Measurements from ENCODE around the gene SMCO4. TPM values are rescaled to one million over a fixed set of nuclear protein-coding genes. Genes with fewer than 3 reads are reported as not detected.
A peak's percentile ranks its signal among the peaks of the same experiment; 100 is the strongest.

SMCO4 gene
- total RNA-seq, 1 experiment from 2014 or later = 50.1 TPM

- TF ChIP-seq, protein P1, sequence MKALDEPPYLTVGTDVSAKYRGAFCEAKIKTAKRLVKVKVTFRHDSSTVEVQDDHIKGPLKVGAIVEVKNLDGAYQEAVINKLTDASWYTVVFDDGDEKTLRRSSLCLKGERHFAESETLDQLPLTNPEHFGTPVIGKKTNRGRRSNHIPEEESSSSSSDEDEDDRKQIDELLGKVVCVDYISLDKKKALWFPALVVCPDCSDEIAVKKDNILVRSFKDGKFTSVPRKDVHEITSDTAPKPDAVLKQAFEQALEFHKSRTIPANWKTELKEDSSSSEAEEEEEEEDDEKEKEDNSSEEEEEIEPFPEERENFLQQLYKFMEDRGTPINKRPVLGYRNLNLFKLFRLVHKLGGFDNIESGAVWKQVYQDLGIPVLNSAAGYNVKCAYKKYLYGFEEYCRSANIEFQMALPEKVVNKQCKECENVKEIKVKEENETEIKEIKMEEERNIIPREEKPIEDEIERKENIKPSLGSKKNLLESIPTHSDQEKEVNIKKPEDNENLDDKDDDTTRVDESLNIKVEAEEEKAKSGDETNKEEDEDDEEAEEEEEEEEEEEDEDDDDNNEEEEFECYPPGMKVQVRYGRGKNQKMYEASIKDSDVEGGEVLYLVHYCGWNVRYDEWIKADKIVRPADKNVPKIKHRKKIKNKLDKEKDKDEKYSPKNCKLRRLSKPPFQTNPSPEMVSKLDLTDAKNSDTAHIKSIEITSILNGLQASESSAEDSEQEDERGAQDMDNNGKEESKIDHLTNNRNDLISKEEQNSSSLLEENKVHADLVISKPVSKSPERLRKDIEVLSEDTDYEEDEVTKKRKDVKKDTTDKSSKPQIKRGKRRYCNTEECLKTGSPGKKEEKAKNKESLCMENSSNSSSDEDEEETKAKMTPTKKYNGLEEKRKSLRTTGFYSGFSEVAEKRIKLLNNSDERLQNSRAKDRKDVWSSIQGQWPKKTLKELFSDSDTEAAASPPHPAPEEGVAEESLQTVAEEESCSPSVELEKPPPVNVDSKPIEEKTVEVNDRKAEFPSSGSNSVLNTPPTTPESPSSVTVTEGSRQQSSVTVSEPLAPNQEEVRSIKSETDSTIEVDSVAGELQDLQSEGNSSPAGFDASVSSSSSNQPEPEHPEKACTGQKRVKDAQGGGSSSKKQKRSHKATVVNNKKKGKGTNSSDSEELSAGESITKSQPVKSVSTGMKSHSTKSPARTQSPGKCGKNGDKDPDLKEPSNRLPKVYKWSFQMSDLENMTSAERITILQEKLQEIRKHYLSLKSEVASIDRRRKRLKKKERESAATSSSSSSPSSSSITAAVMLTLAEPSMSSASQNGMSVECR (CRISPR knock-in tag; IDR thresholded peaks at IDR 0.05; ENCODE audit: borderline replicate concordance) = no peak
- TF ChIP-seq GABPB1 (CRISPR knock-in tag; IDR thresholded peaks at IDR 0.05) = no peak
- no peak for TF ChIP-seq ATF1 (CRISPR knock-in tag; IDR thresholded peaks at IDR 0.05)
- no peak for TF ChIP-seq ZBTB21 (CRISPR knock-in tag; IDR thresholded peaks at IDR 0.05; ENCODE audit: borderline replicate concordance)
- no peak for TF ChIP-seq JAZF1 (CRISPR knock-in tag; IDR thresholded peaks at IDR 0.05)
- no peak for TF ChIP-seq STAT6 (CRISPR knock-in tag; conservative IDR thresholded peaks at IDR 0.05; ENCODE audit: low read depth)
Measured at GRCh38 chr11:93524858-93525257, 18.3 kb downstream of the SMCO4 start (continued).

- Mint-ChIP-seq H3K27ac (peak overlapping the region; percentile 69), H3K9me3 (no peaks in the 10 kb centered on the region), H3K27me3 (ENCODE audit: low read depth) (no peaks in the 10 kb centered on the region), H3K36me3 (0 out of 2 replicates have a peak, but pooled peaks cover 3% of the 10 kb centered on the region), H3K4me3 (no peak overlapping the region), H3K4me1 (peaks cover 76% of the 10 kb centered on the region)
- TF ChIP-seq, protein P2, sequence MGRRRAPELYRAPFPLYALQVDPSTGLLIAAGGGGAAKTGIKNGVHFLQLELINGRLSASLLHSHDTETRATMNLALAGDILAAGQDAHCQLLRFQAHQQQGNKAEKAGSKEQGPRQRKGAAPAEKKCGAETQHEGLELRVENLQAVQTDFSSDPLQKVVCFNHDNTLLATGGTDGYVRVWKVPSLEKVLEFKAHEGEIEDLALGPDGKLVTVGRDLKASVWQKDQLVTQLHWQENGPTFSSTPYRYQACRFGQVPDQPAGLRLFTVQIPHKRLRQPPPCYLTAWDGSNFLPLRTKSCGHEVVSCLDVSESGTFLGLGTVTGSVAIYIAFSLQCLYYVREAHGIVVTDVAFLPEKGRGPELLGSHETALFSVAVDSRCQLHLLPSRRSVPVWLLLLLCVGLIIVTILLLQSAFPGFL (CRISPR knock-in tag; IDR thresholded peaks at IDR 0.05; ENCODE audit: borderline replicate concordance) = no peak
- TF ChIP-seq, protein P3, sequence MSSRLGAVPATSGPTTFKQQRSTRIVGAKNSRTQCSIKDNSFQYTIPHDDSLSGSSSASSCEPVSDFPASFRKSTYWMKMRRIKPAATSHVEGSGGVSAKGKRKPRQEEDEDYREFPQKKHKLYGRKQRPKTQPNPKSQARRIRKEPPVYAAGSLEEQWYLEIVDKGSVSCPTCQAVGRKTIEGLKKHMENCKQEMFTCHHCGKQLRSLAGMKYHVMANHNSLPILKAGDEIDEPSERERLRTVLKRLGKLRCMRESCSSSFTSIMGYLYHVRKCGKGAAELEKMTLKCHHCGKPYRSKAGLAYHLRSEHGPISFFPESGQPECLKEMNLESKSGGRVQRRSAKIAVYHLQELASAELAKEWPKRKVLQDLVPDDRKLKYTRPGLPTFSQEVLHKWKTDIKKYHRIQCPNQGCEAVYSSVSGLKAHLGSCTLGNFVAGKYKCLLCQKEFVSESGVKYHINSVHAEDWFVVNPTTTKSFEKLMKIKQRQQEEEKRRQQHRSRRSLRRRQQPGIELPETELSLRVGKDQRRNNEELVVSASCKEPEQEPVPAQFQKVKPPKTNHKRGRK (CRISPR knock-in tag; IDR thresholded peaks at IDR 0.05; ENCODE audit: borderline replicate concordance) = no peak
- TF ChIP-seq, protein P4, sequence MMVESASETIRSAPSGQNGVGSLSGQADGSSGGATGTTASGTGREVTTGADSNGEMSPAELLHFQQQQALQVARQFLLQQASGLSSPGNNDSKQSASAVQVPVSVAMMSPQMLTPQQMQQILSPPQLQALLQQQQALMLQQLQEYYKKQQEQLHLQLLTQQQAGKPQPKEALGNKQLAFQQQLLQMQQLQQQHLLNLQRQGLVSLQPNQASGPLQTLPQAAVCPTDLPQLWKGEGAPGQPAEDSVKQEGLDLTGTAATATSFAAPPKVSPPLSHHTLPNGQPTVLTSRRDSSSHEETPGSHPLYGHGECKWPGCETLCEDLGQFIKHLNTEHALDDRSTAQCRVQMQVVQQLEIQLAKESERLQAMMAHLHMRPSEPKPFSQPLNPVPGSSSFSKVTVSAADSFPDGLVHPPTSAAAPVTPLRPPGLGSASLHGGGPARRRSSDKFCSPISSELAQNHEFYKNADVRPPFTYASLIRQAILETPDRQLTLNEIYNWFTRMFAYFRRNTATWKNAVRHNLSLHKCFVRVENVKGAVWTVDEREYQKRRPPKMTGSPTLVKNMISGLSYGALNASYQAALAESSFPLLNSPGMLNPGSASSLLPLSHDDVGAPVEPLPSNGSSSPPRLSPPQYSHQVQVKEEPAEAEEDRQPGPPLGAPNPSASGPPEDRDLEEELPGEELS (CRISPR knock-in tag; IDR thresholded peaks at IDR 0.05) = no peak
- no peak for TF ChIP-seq ZNF138 (CRISPR knock-in tag; conservative IDR thresholded peaks at IDR 0.05)
- no peak for TF ChIP-seq ZNF671 (CRISPR knock-in tag; IDR thresholded peaks at IDR 0.05)
- TF ChIP-seq RORB (CRISPR knock-in tag; IDR thresholded peaks at IDR 0.05) = no peak
- TF ChIP-seq, protein P5, sequence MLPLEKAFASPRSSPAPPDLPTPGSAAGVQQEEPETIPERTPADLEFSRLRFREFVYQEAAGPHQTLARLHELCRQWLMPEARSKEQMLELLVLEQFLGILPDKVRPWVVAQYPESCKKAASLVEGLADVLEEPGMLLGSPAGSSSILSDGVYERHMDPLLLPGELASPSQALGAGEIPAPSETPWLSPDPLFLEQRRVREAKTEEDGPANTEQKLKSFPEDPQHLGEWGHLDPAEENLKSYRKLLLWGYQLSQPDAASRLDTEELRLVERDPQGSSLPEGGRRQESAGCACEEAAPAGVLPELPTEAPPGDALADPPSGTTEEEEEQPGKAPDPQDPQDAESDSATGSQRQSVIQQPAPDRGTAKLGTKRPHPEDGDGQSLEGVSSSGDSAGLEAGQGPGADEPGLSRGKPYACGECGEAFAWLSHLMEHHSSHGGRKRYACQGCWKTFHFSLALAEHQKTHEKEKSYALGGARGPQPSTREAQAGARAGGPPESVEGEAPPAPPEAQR (CRISPR knock-in tag; IDR thresholded peaks at IDR 0.05) = no peak
- TF ChIP-seq, protein P6, sequence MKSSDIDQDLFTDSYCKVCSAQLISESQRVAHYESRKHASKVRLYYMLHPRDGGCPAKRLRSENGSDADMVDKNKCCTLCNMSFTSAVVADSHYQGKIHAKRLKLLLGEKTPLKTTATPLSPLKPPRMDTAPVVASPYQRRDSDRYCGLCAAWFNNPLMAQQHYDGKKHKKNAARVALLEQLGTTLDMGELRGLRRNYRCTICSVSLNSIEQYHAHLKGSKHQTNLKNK (CRISPR knock-in tag; IDR thresholded peaks at IDR 0.05) = no peak
- POLR2A ChIA-PET = no interaction called here
- DNase-seq (ENCODE audit: low spot score) (no peak), ATAC-seq (peak; percentile 36; the same call in 1 of the 2 replicates)
- CTCF ChIA-PET = no interaction called here
Measured at GRCh38 chr11:93524173-93524536, 19.0 kb downstream of the SMCO4 start.

Measured in WTC11 (cell line).